ENCODE results near the gene RYR2.
"Not testable (repeated sequence)": the region's sequence is repeated elsewhere in the genome, so short reads cannot be mapped to it uniquely, and the experiment has no call there.

RYR2 gene

GRCh38 chr1:237261198-237261597, 219.2 kb downstream of the RYR2 start:
- Histone ChIP-seq H3K9ac (no peak overlapping the region), H3K27ac (no peak overlapping the region), H3K27me3 (no peaks in the 10 kb centered on the region), H3K4me1 (no peaks in the 10 kb centered on the region), H3K36me3 (no peaks in the 10 kb centered on the region), H3K9me3 (no peaks in the 10 kb centered on the region), H4K20me1 (no peaks in the 10 kb centered on the region), H3K4me3 (no peak overlapping the region), H3K4me2 (no peak overlapping the region)
- no peak for TF ChIP-seq Cebpa-rat (IDR thresholded peaks at IDR 0.05)

GRCh38 chr1:237267743-237268142, 225.8 kb downstream of the RYR2 start:
- Histone ChIP-seq H4K20me1 (no peaks in the 10 kb centered on the region), H3K4me1 (no peaks in the 10 kb centered on the region), H3K27me3 (no peaks in the 10 kb centered on the region), H3K4me3 (no peak overlapping the region), H3K36me3 (no peaks in the 10 kb centered on the region), H3K27ac (no peak overlapping the region), H3K4me2 (no peak overlapping the region), H3K9me3 (no peaks in the 10 kb centered on the region), H3K9ac (no peak overlapping the region)
- no peak for TF ChIP-seq Cebpa-rat (IDR thresholded peaks at IDR 0.05)

GRCh38 chr1:237269938-237270337, 228.0 kb downstream of the RYR2 start:
- Histone ChIP-seq H4K20me1 (no peaks in the 10 kb centered on the region), H3K27ac (no peak overlapping the region), H3K4me2 (no peak overlapping the region), H3K9me3 (no peaks in the 10 kb centered on the region), H3K36me3 (no peaks in the 10 kb centered on the region), H3K4me1 (no peaks in the 10 kb centered on the region), H3K27me3 (no peaks in the 10 kb centered on the region), H3K9ac (no peak overlapping the region), H3K4me3 (no peak overlapping the region)
- no peak for TF ChIP-seq Cebpa-rat (IDR thresholded peaks at IDR 0.05)

- Histone ChIP-seq H4K20me1 (no peaks in the 10 kb centered on the region), H3K27ac (no peak overlapping the region), H3K27me3 (no peaks in the 10 kb centered on the region), H3K4me1 (no peaks in the 10 kb centered on the region), H3K9ac (no peak overlapping the region), H3K36me3 (no peaks in the 10 kb centered on the region), H3K4me2 (no peak overlapping the region), H3K9me3 (no peaks in the 10 kb centered on the region), H3K4me3 (no peak overlapping the region)
- no peak for TF ChIP-seq Cebpa-rat (IDR thresholded peaks at IDR 0.05)
Measured at GRCh38 chr1:237270353-237270752, 228.4 kb downstream of the RYR2 start.

GRCh38 chr1:237277994-237278393, 236.0 kb downstream of the RYR2 start:
- not testable (repeated sequence) for H3K36me3 ChIP-seq, H3K9ac ChIP-seq, H3K4me3 ChIP-seq, H3K27ac ChIP-seq, H3K4me1 ChIP-seq, H4K20me1 ChIP-seq, H3K9me3 ChIP-seq, H3K4me2 ChIP-seq, H3K27me3 ChIP-seq

GRCh38 chr1:237279629-237280028, 237.6 kb downstream of the RYR2 start:
- Histone ChIP-seq H4K20me1 (no peaks in the 10 kb centered on the region), H3K27me3 (no peaks in the 10 kb centered on the region), H3K9me3 (no peaks in the 10 kb centered on the region), H3K4me3 (no peak overlapping the region), H3K4me1 (no peaks in the 10 kb centered on the region), H3K27ac (no peak overlapping the region), H3K36me3 (no peaks in the 10 kb centered on the region), H3K4me2 (no peak overlapping the region), H3K9ac (no peak overlapping the region)
- no peak for TF ChIP-seq Cebpa-rat (IDR thresholded peaks at IDR 0.05)

- Histone ChIP-seq H3K27me3 (no peaks in the 10 kb centered on the region), H3K36me3 (no peaks in the 10 kb centered on the region), H4K20me1 (no peaks in the 10 kb centered on the region), H3K4me1 (no peaks in the 10 kb centered on the region), H3K4me2 (no peak overlapping the region), H3K9ac (no peak overlapping the region), H3K27ac (no peak overlapping the region), H3K9me3 (no peaks in the 10 kb centered on the region), H3K4me3 (no peak overlapping the region)
- TF ChIP-seq Cebpa-rat (IDR thresholded peaks at IDR 0.05): no peak
Measured at GRCh38 chr1:237281481-237281880, 239.5 kb downstream of the RYR2 start.

- Histone ChIP-seq H3K27me3 (no peaks in the 10 kb centered on the region), H3K4me2 (no peak overlapping the region), H3K4me1 (no peaks in the 10 kb centered on the region), H3K9ac (no peak overlapping the region), H4K20me1 (no peaks in the 10 kb centered on the region), H3K9me3 (no peaks in the 10 kb centered on the region), H3K36me3 (no peaks in the 10 kb centered on the region), H3K4me3 (no peak overlapping the region), H3K27ac (no peak overlapping the region)
- no peak for TF ChIP-seq Cebpa-rat (IDR thresholded peaks at IDR 0.05)
Measured at GRCh38 chr1:237282208-237282783, 240.3 kb downstream of the RYR2 start.

- H3K27ac ChIP-seq: no peak overlapping the region
Measured at GRCh38 chr1:237287876-237288521, 246.0 kb downstream of the RYR2 start.

GRCh38 chr1:237293804-237294203, 251.8 kb downstream of the RYR2 start:
- no peak overlapping the region for H3K9ac ChIP-seq
- H3K4me2 ChIP-seq: no peak overlapping the region
- H3K27me3 ChIP-seq: no peaks in the 10 kb centered on the region
- H3K9me3 ChIP-seq: no peaks in the 10 kb centered on the region
- H4K20me1 ChIP-seq: no peaks in the 10 kb centered on the region
- H3K4me1 ChIP-seq: no peaks in the 10 kb centered on the region
- no peak overlapping the region for H3K4me3 ChIP-seq
- H3K36me3 ChIP-seq: no peaks in the 10 kb centered on the region
- H3K27ac ChIP-seq: no peak overlapping the region
- no peak for TF ChIP-seq Cebpa-rat (IDR thresholded peaks at IDR 0.05)

More at GRCh38 chr1:237287876-237288521, 246.0 kb downstream of the RYR2 start:
- Histone ChIP-seq H3K36me3 (no peaks in the 10 kb centered on the region), H3K27me3 (no peaks in the 10 kb centered on the region), H3K9me3 (no peaks in the 10 kb centered on the region), H3K4me2 (no peak overlapping the region), H3K4me3 (no peak overlapping the region), H3K4me1 (no peaks in the 10 kb centered on the region), H3K9ac (no peak overlapping the region), H4K20me1 (no peaks in the 10 kb centered on the region)
- no peak for TF ChIP-seq Cebpa-rat (IDR thresholded peaks at IDR 0.05)

GRCh38 chr1:237296861-237297260, 254.9 kb downstream of the RYR2 start:
- H3K9ac ChIP-seq: no peak overlapping the region
- no peaks in the 10 kb centered on the region for H3K27me3 ChIP-seq
- no peaks in the 10 kb centered on the region for H3K9me3 ChIP-seq
- no peaks in the 10 kb centered on the region for H4K20me1 ChIP-seq
- TF ChIP-seq Cebpa-rat (IDR thresholded peaks at IDR 0.05): no peak
- H3K4me1 ChIP-seq: no peaks in the 10 kb centered on the region
- no peak overlapping the region for H3K4me3 ChIP-seq
- H3K4me2 ChIP-seq: no peak overlapping the region
- no peaks in the 10 kb centered on the region for H3K36me3 ChIP-seq
- no peak overlapping the region for H3K27ac ChIP-seq

Data from BLaER1 (cell line).